SK-N-SH treated with all-trans-retinoic acid at 6 μM for 48 hours (cell line): Measurements from ENCODE around the gene AP1S1.

Experiments
- ATAC-seq: fragments of 200-7000 bp; cut with Tn5 transposase; 3 replicates; pipeline ENCODE4 v1.9.1; 2020; ENCODE audit warnings: mild to moderate bottlenecking, moderate library complexity
- ARNTL ChIP-seq: fragments of 450-650 bp; formaldehyde crosslinking; IDR thresholded peaks from 2 replicates; pipeline ENCODE4 v1.5.0; 2020; ENCODE audit warnings: low read depth, mild to moderate bottlenecking, moderate library complexity, borderline replicate concordance
- BACH2 ChIP-seq: fragments of 250-450 bp; sonication (Bioruptor Pico); IDR thresholded peaks from 2 replicates; pipeline ENCODE4 v1.9.0; 2021; ENCODE audit warnings: mild to moderate bottlenecking, borderline replicate concordance
- CREB5 ChIP-seq: fragments of 250-450 bp; sonication (Bioruptor Pico); IDR thresholded peaks from 2 replicates; pipeline ENCODE4 v1.5.1; 2020; ENCODE audit warnings: low read depth, mild to moderate bottlenecking, moderate library complexity
- CSDC2 ChIP-seq: fragments of 250-450 bp; sonication (Bioruptor Pico); IDR thresholded peaks from 2 replicates; pipeline ENCODE4 v1.5.0; 2020; ENCODE audit warnings: mild to moderate bottlenecking, moderate library complexity
- ESRRG ChIP-seq: fragments of 250-450 bp; sonication (Bioruptor Pico); IDR thresholded peaks from 2 replicates; pipeline ENCODE4 v1.6.1; 2021; ENCODE audit warnings: mild to moderate bottlenecking
- ISL1 ChIP-seq: fragments of 250-450 bp; sonication (Bioruptor Pico); IDR thresholded peaks from 2 replicates; pipeline ENCODE4 v2.1.2; 2022; ENCODE audit warnings: mild to moderate bottlenecking, moderate library complexity
- OSR1 ChIP-seq: fragments of 250-450 bp; sonication (Bioruptor Pico); IDR thresholded peaks from 2 replicates; pipeline ENCODE4 v1.8.0; 2022; ENCODE audit warnings: moderate library complexity, mild to moderate bottlenecking, inconsistent platforms
- PPARA ChIP-seq: fragments of 250-450 bp; sonication (Bioruptor Pico); IDR thresholded peaks from 2 replicates; pipeline ENCODE4 v1.5.0; 2020; ENCODE audit warnings: mild to moderate bottlenecking, borderline replicate concordance
- RARB ChIP-seq: fragments of 250-450 bp; sonication (Bioruptor Pico); IDR thresholded peaks from 2 replicates; pipeline ENCODE4 v1.8.0; 2021; ENCODE audit warnings: mild to moderate bottlenecking, moderate library complexity
- SNAI2 ChIP-seq: fragments of 250-450 bp; sonication (Bioruptor Pico); IDR thresholded peaks from 2 replicates; pipeline ENCODE4 v1.5.0; 2020; ENCODE audit warnings: mild to moderate bottlenecking, moderate library complexity
- TCF4 ChIP-seq: fragments of 250-450 bp; sonication (Bioruptor Pico); IDR thresholded peaks from 2 replicates; pipeline ENCODE4 v1.8.0; 2021; ENCODE audit warnings: mild to moderate bottlenecking, moderate library complexity, borderline replicate concordance
- TSHZ2 ChIP-seq: fragments of 250-450 bp; sonication (Bioruptor Pico); IDR thresholded peaks from 2 replicates; pipeline ENCODE4 v1.5.0; 2020; ENCODE audit warnings: mild to moderate bottlenecking, moderate library complexity
- ZC3H10 ChIP-seq: fragments of 250-450 bp; sonication (Bioruptor Pico); IDR thresholded peaks from 2 replicates; pipeline ENCODE4 v1.5.1; 2021; ENCODE audit warnings: mild to moderate bottlenecking, moderate library complexity
- ZFP3 ChIP-seq: fragments of 250-450 bp; sonication (Bioruptor Pico); IDR thresholded peaks from 2 replicates; pipeline ENCODE4 v1.5.0; 2020; ENCODE audit warnings: mild to moderate bottlenecking, moderate library complexity
- ZFP30 ChIP-seq: fragments of 450-650 bp; formaldehyde crosslinking; IDR thresholded peaks from 2 replicates; pipeline ENCODE4 v1.5.0; 2022; ENCODE audit warnings: mild to moderate bottlenecking, moderate library complexity
- ZNF565 ChIP-seq: fragments of 450-650 bp; formaldehyde crosslinking; conservative IDR thresholded peaks from 2 replicates; pipeline ENCODE4 v1.5.0; 2020; ENCODE audit warnings: low read depth, mild to moderate bottlenecking, moderate library complexity
- ZNF70 ChIP-seq: fragments of 450-650 bp; formaldehyde crosslinking; IDR thresholded peaks from 2 replicates; pipeline ENCODE4 v1.5.0; 2020; ENCODE audit warnings: mild to moderate bottlenecking, moderate library complexity
- ZNF8 ChIP-seq: fragments of 450-650 bp; formaldehyde crosslinking; IDR thresholded peaks from 2 replicates; pipeline ENCODE4 v1.5.0; 2020; ENCODE audit warnings: mild to moderate bottlenecking, moderate library complexity
- TF ChIP-seq, protein P1 (sequence below): fragments of 250-450 bp; sonication (Bioruptor Pico); IDR thresholded peaks from 2 replicates; pipeline ENCODE4 v1.8.0; 2021; ENCODE audit warnings: low read depth, mild to moderate bottlenecking, moderate library complexity, borderline replicate concordance
- TF ChIP-seq, protein P2 (sequence below): fragments of 250-450 bp; sonication (Bioruptor Pico); IDR thresholded peaks from 2 replicates; pipeline ENCODE4 v1.5.1; 2021; ENCODE audit warnings: mild to moderate bottlenecking, moderate library complexity
- TF ChIP-seq, protein P3 (sequence below): fragments of 250-450 bp; sonication (Bioruptor Pico); IDR thresholded peaks from 2 replicates; pipeline ENCODE4 v1.8.0; 2020; ENCODE audit warnings: mild to moderate bottlenecking, moderate library complexity, borderline replicate concordance

AP1S1 gene

GRCh38 chr7:101163279-101164070, 9.2 kb downstream of the AP1S1 start:
- TF ChIP-seq, protein P1, sequence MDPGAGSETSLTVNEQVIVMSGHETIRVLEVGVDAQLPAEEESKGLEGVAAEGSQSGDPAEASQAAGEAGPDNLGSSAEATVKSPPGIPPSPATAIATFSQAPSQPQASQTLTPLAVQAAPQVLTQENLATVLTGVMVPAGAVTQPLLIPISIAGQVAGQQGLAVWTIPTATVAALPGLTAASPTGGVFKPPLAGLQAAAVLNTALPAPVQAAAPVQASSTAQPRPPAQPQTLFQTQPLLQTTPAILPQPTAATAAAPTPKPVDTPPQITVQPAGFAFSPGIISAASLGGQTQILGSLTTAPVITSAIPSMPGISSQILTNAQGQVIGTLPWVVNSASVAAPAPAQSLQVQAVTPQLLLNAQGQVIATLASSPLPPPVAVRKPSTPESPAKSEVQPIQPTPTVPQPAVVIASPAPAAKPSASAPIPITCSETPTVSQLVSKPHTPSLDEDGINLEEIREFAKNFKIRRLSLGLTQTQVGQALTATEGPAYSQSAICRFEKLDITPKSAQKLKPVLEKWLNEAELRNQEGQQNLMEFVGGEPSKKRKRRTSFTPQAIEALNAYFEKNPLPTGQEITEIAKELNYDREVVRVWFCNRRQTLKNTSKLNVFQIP (CRISPR knock-in tag): no peak
- no peak for TF ChIP-seq SNAI2 (CRISPR knock-in tag)
- TF ChIP-seq, protein P2, sequence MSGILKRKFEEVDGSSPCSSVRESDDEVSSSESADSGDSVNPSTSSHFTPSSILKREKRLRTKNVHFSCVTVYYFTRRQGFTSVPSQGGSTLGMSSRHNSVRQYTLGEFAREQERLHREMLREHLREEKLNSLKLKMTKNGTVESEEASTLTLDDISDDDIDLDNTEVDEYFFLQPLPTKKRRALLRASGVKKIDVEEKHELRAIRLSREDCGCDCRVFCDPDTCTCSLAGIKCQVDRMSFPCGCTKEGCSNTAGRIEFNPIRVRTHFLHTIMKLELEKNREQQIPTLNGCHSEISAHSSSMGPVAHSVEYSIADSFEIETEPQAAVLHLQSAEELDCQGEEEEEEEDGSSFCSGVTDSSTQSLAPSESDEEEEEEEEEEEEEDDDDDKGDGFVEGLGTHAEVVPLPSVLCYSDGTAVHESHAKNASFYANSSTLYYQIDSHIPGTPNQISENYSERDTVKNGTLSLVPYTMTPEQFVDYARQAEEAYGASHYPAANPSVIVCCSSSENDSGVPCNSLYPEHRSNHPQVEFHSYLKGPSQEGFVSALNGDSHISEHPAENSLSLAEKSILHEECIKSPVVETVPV (CRISPR knock-in tag): no peak
- no peak for TF ChIP-seq OSR1
- TF ChIP-seq ESRRG: no peak
- no peak for TF ChIP-seq ZNF565 (CRISPR knock-in tag)
- no peak for TF ChIP-seq ARNTL
- TF ChIP-seq CREB5 (CRISPR knock-in tag): no peak
- no peak for TF ChIP-seq ISL1
- no peak for TF ChIP-seq PPARA (CRISPR knock-in tag)
- TF ChIP-seq ZC3H10: no peak
- no peak for TF ChIP-seq ZNF8 (CRISPR knock-in tag)
- TF ChIP-seq ZNF70 (CRISPR knock-in tag): no peak
- no peak for TF ChIP-seq ZFP3
- no peak for TF ChIP-seq ZFP30 (CRISPR knock-in tag)
- TF ChIP-seq CSDC2: no peak
- ATAC-seq: peak; percentile 2; the same call in 2 of the 3 replicates

DNA sequence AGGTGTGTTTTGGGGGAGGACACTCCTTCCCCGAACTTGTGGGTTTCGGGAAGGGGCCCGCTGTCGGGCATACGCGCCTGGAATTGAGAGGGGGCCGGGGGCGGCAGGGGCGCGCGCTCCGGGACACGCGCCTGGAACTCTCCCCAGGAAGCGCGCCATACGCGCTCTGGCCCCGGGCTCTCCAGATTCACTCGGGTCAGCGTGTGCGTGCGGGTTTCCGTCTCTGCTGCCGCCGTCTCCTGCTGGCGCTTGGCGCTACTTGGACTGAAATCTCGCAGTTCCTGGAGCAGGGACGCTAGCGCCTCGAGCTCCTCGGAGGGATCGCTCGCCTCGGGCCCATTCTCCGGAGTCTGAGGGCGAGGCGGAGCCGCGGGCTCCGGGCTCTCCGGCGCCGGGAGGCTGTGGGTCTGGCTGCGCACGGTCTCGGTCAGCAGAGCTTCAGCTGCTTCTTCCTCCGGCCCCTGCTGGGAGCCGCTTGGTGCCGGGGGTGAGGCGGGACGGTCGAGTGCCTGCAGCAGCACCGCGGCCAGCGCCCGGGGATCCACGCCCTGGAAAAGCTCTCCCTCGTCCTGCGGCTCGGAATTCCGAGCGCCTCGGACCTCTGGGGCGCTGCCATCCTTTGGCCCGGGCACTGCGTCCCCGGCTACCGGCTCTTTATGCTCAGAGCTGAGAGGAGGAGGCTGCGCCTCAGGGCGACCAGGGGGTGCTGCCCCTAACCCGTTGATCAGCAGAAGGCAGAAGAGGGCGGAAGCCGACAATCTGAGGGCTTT, 10.0 kb downstream of the AP1S1 start:
- peak; percentile 59 for ATAC-seq
- no peak for TF ChIP-seq PPARA (CRISPR knock-in tag)
- peak; percentile 69 for TF ChIP-seq ZFP3
- peak; percentile 89 for TF ChIP-seq CSDC2

DNA sequence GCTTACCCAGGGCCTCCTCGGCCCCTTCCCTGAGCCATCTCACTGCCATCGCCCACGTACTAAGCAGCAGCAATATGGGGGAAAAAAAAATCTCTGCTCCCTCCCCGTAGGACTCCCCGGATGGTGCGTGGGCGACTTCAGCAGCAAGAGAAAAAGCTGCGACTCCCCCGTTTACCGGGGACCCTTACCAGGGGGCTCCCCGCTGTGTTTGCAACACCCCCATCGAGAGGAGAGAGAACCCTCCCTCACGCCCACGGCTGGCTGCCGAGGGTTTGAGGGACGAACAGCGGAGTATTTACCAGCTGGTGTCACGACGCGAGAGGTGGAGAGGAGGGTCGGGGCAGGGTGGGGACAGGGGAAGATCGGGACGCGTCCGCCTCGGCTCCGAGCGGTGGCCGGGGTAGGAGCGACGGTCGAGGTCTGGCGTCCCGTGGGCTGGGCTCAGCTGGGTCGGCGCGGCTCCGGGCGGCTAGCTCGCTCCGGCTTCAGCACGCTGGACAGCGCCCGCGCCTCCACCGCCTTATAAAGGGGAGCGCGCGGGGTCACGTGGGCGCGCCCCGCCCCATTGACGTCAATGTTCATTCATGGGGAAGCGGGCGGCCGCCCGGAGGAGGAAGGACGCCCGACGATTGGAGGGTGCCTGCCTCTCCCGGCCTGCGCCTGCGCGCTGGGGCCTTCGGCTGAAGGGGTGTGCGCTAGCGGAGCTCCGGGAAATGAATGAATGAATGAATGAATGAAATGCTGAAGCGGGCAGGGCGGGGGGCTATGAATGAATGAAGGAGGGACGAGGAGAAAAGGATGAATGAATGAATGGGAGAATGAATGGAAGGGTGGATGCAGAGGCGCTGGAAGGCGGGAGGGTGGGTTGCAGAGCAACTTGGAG, 11.0 kb downstream of the AP1S1 start, which contains the start of gene VGF:
Gene VGF, minus strand, starts transcription at position 495 of the 883 bp plus-strand sequence. CDS start 726 bp downstream, outside the sequence.
- ATAC-seq: peak; percentile 67
- TF ChIP-seq ARNTL (no peak), PPARA (CRISPR knock-in tag) (no peak), CSDC2 (peak; percentile 75; the same call in 1 of the 2 replicates), OSR1 (no peak), ZC3H10 (peak; percentile 82), TSHZ2 (CRISPR knock-in tag) (peak; percentile 78; the same call in 1 of the 2 replicates), ZNF8 (CRISPR knock-in tag) (no peak), ISL1 (no peak), RARB (CRISPR knock-in tag) (no peak), ZFP3 (peak; percentile 49; the same call in 1 of the 2 replicates), BACH2 (CRISPR knock-in tag) (no peak), TCF4 (CRISPR knock-in tag) (no peak), ZNF70 (CRISPR knock-in tag) (no peak; the same call in 1 of the 2 replicates)
- TF ChIP-seq, protein P3, sequence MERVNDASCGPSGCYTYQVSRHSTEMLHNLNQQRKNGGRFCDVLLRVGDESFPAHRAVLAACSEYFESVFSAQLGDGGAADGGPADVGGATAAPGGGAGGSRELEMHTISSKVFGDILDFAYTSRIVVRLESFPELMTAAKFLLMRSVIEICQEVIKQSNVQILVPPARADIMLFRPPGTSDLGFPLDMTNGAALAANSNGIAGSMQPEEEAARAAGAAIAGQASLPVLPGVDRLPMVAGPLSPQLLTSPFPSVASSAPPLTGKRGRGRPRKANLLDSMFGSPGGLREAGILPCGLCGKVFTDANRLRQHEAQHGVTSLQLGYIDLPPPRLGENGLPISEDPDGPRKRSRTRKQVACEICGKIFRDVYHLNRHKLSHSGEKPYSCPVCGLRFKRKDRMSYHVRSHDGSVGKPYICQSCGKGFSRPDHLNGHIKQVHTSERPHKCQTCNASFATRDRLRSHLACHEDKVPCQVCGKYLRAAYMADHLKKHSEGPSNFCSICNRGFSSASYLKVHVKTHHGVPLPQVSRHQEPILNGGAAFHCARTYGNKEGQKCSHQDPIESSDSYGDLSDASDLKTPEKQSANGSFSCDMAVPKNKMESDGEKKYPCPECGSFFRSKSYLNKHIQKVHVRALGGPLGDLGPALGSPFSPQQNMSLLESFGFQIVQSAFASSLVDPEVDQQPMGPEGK: 0 out of 2 replicates have a peak, but pooled peaks have one; percentile 33
- TF ChIP-seq, protein P2 (CRISPR knock-in tag): no peak
- TF ChIP-seq, protein P1 (CRISPR knock-in tag): no peak
